Adrenal gland (tissue), 5 donors: ENCODE data around the gene DMC1.

Experiments
- POLR2A ChIP-seq, 2 donors: fragments of 450-650 bp; IDR thresholded peaks; one replicate each; pipeline ENCODE4 v1.6.1; 2017; ENCODE audit warnings: antibody characterized with exemption in 2 of 2, mild to moderate bottlenecking in 2 of 2, moderate library complexity in 1 of 2
- TF ChIP-seq, protein P1 (sequence below), 6 experiments: fragments of 450-650 bp in 4 of 6; fragments of 200-600 bp in 2 of 6; sonication (generic) in 1 of 6; IDR thresholded peaks; 1 replicate in 5 of 6; 2 replicates in 1 of 6; pipeline versions ENCODE4 v1.5.1 to v1.8.0; 2016 to 2021; ENCODE audit warnings: antibody characterized with exemption in 6 of 6, mild to moderate bottlenecking in 2 of 6, moderate library complexity in 1 of 6
- donor health status: DM: no; HTN: no; CAD: no.

- TF ChIP-seq, protein P1, sequence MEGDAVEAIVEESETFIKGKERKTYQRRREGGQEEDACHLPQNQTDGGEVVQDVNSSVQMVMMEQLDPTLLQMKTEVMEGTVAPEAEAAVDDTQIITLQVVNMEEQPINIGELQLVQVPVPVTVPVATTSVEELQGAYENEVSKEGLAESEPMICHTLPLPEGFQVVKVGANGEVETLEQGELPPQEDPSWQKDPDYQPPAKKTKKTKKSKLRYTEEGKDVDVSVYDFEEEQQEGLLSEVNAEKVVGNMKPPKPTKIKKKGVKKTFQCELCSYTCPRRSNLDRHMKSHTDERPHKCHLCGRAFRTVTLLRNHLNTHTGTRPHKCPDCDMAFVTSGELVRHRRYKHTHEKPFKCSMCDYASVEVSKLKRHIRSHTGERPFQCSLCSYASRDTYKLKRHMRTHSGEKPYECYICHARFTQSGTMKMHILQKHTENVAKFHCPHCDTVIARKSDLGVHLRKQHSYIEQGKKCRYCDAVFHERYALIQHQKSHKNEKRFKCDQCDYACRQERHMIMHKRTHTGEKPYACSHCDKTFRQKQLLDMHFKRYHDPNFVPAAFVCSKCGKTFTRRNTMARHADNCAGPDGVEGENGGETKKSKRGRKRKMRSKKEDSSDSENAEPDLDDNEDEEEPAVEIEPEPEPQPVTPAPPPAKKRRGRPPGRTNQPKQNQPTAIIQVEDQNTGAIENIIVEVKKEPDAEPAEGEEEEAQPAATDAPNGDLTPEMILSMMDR (IDR thresholded peaks at IDR 0.05) = no peak
- no peak for TF ChIP-seq POLR2A (IDR thresholded peaks at IDR 0.05)
Measured at GRCh38 chr22:38531251-38531938, 38.6 kb downstream of the DMC1 start.
